ENCODE measurements around the gene BLID.

- TF ChIP-seq, protein P1, sequence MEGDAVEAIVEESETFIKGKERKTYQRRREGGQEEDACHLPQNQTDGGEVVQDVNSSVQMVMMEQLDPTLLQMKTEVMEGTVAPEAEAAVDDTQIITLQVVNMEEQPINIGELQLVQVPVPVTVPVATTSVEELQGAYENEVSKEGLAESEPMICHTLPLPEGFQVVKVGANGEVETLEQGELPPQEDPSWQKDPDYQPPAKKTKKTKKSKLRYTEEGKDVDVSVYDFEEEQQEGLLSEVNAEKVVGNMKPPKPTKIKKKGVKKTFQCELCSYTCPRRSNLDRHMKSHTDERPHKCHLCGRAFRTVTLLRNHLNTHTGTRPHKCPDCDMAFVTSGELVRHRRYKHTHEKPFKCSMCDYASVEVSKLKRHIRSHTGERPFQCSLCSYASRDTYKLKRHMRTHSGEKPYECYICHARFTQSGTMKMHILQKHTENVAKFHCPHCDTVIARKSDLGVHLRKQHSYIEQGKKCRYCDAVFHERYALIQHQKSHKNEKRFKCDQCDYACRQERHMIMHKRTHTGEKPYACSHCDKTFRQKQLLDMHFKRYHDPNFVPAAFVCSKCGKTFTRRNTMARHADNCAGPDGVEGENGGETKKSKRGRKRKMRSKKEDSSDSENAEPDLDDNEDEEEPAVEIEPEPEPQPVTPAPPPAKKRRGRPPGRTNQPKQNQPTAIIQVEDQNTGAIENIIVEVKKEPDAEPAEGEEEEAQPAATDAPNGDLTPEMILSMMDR (IDR thresholded peaks at IDR 0.05; ENCODE audit: insufficient read depth, low read depth, low read length): no peak
- TF ChIP-seq EZH2 (IDR thresholded peaks at IDR 0.05; ENCODE audit: insufficient read depth, low read length): no peak
Observed at GRCh38 chr11:122107566-122107965, 8.4 kb downstream of the BLID start.
